GM21381 (cell line): ENCODE data around the gene DTWD1.
"Not testable (repeated sequence)": the region's sequence is repeated elsewhere in the genome, so short reads cannot be mapped to it uniquely, and the experiment has no call there.

ENCODE experiments used
- ATAC-seq: cut with Tn5 transposase; IDR thresholded peaks from one replicate; pipeline ENCODE4 v1.9.1; 2021; ENCODE audit warnings: mild to moderate bottlenecking, moderate library complexity; ENCODE audit not compliant: unreplicated experiment

Gene DTWD1

DNA sequence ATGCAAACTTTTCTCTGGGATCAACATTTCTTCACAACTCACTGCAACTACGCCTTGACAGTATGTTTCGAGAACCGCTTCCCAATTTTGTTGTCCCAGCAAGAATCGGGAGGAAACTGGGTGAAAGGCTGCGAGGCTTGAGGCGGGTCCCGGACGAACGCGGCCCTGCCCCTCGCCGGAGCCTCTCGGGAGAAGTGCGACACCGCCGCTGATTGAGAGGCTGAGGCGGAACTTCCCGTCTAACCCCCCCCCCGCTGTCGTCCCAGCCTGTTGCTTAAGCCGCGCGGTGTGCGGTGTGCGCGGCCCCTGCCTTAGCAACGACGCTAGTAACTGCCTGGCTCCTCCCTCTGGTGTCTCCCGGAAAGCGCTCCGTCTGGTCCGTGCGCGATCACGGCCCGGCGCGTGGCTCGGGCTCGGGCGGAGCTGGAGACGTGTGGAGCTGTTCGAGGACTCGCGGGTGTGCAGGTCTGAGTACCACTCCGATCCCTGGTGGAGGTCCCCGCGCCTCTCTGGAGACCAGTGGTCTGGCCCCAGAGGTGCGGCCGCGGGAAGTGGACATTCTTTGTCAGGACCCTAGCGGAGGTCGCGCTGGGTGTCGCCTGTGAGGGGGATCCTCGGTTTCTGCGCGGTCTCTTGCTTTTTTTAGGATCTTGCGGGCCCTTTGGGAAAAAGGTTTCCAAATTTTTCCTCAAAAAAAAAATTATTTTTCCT is at the start of gene DTWD1, which contains the start of gene FAM227B:
Gene DTWD1 (plus strand): TSS at position 391 of the 711 bp plus-strand sequence. CDS start 4,120 bp downstream, outside the sequence.
Gene FAM227B (minus strand): TSS at position 161 of the 711 bp plus-strand sequence. CDS start 5,647 bp downstream, outside the sequence.
- peak; percentile 99 for ATAC-seq

GRCh38 chr15:49573421-49573820 is 47.4 kb upstream of the DTWD1 start:
- no peak for ATAC-seq

DNA sequence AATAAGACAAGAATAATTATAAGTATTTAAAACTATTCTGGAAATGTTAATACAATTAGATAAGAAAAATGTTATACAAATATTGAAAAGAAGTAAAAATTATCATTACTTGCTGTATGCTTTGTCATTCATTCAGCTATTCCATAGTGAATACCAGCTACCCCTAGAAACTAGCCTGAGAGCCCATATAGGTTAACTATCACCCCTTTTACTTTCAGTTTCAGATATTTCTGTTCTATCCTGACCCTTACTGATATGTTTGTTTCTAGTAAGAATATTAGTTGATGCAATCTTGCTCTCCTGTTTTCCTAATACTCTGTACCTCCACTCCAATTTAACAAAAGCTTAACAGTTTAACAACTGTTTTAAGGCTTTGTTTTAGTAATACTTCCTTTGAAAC is 31.8 kb upstream of the DTWD1 start:
- peak; percentile 94 for ATAC-seq

GRCh38 chr15:49592829-49593316 is 28.0 kb upstream of the DTWD1 start:
- not testable (repeated sequence) for ATAC-seq

GRCh38 chr15:49604625-49605409 is 16.0 kb upstream of the DTWD1 start:
- no peak for ATAC-seq

DNA sequence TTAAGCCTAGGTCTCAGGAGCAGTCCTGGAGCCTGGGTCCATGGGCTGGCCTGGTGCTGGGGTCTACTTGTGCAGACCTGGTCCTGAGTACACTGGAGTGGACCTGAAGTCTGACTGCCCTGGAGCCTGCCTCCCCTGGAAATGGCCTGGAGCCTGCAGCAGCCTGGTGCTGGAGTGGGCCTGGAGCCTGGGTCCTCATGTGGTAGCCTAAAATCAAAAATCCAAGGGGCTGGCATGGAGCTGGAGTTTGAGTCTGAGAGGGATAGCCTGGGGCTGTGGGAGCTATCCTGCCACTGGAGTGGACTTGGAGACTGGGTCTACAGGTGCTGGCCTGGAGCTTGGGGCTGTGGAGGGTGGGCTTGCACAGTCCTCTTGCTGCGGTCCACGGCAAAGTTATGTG is 15.3 kb upstream of the DTWD1 start:
- no peak for ATAC-seq

DNA sequence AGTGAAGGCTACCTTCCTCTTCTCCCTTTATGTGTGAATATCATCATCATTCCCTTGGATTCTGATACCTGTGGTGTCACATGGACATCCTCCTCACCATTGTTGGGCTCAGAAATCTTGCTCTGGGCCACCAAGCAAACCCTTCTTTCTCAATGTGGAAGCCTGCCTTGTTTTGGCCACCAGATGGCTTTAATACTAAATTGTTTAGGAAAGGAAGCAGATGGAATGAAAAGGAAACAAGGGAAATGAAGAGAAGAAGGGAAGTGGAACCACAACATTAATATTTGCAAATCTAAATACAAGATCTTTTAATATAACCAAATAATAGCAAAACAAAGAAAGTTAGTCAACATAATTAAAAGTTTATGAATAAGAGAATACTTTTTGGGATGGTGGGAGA is 14.3 kb upstream of the DTWD1 start:
- ATAC-seq, result no peak

GRCh38 chr15:49610157-49610918 is 10.5 kb upstream of the DTWD1 start:
- no peak for ATAC-seq

- not testable (repeated sequence) for ATAC-seq
These were observed 8.6 kb upstream of the DTWD1 start for GRCh38 chr15:49612240-49612639.

DNA sequence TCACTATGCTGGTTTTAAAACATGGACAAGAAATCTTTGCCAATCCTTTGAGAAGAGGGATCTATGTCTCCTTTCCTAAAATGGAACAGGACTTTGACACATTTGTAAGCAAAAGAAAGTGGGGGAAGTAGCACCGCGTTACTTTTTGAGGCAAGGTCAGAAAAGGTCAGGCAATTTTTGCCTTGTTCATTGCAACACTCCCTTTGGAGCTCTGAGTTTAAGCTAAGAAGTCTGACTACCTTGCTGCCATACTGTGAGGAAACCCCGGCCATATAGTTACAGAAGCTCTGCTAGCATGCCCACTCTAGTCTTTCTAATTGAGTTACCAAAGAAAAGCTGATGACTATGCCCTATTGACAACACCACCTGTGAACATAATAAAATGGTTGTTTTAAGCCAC is 1.6 kb upstream of the DTWD1 start:
- no peak for ATAC-seq

DNA sequence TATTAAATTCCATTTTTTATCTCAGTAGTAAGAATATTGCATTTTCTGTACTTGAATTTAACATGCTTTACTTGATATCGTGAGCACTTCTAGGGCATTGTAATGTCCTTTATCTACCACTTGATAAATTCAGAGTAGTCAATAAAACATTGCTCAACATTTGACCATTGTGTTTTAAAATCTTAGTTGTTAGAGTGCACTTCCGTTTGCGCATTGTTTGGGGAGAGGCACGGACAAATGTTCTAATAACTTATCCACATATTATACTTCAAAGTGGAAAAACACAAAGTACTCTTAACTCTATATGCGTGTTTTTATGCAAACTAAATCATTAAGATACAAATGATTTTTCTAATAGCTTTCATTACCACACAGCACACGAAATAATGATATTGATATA is 649 bp upstream of the DTWD1 start:
- no peak for ATAC-seq

DNA sequence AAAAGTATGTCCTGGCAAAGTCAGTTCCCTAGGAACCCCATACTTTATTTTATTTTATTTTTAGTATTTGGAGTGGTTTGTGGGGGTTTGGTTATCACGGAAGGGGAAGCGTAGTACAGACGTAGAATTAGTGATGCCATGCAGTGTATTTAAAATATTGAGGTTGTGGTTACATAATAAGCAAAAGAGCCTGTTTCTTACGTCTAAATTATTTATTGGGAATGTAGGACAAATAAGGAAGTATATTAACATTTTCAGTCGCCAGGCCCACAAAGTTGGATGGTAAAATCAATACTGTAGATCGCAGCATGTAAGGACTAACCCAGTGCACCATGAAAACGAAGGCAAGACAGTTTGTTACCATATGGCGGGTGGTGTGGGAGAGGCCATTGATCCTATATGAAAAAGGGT is 558 bp downstream of the DTWD1 start:
- no peak for ATAC-seq

DNA sequence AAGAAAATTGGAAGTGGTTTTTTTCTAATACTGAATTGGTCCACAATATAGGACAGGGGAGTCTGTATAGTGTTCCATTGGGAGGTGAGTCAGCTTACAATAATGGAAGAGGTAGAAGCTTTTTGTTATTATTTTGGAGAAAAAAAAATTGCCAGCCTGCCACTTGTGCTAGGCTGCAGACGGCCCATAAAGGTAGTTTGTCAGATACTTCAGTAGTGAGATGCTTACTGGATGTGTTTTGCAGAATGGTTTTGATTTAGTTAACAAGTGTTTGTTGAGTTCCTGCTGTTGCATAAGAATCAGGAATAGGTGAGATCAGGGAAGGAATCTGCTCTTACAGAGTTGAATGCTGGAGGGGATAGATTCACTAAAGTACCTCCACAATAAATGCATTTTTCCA is 1.0 kb downstream of the DTWD1 start:
- no peak for ATAC-seq

DNA sequence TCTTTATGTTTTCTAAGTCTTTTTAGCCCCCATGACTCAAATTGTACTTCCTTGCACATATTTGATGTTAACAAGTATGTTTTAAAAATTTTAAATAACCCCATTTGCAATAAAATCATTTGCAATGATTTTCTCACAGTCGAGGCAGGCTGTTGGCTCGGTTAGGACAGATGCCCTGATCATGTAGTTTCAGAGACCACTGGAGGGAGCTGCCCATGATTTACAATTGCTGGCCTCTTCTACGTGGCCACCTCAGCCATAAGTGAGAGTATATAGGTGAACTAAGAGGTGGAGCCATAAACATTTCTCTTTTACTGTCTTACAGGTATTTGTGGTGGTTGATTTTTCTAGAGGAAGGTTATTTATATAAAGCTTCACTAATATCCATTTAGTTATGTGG is 1.7 kb downstream of the DTWD1 start:
- ATAC-seq, result no peak

- ATAC-seq, result no peak
These were observed 3.2 kb downstream of the DTWD1 start for GRCh38 chr15:49624056-49624455.

- no peak for ATAC-seq
These were observed 4.7 kb downstream of the DTWD1 start for GRCh38 chr15:49625460-49626036.

DNA sequence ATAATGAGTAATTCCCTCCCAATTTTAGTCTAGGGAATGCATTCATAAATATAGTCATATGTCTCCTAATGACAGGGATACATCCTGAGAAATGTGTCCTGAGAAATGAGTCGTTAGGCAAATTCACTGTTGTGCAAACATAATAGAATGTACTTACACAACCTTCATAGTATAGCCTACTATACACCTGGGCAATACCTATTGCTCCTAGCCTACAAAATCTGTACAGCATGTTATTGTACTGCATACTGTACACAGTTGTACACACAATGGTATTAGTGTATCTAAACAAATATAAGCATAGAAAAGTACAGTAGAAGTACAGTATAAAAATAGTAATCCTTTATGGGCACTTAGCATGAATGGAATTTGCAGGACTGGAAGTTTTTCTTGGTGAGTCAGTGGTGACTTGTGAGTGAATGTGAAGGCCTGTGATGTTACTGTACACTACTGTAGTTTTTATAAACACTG is 6.6 kb downstream of the DTWD1 start:
- ATAC-seq, result no peak

DNA sequence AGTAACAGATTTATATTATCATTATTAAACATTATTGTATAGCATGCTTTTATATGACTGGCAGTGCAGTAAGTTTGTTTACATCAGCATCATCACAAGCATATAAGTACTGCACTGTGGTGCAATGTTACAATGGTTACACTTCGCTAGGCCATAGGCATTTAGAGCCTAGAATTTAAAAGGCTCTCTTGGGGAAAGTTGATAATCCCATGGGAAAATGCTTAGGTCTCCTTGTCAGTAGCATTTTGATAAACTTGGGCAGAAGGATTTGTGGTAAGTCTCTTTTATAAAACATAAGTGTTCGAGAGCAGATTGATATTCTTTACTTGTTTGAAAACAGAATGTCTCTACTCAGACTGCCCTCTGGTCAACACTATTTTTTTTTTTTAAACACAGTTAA is 7.5 kb downstream of the DTWD1 start:
- no peak for ATAC-seq

GRCh38 chr15:49637857-49638256 is 17.0 kb downstream of the DTWD1 start:
- no peak for ATAC-seq

DNA sequence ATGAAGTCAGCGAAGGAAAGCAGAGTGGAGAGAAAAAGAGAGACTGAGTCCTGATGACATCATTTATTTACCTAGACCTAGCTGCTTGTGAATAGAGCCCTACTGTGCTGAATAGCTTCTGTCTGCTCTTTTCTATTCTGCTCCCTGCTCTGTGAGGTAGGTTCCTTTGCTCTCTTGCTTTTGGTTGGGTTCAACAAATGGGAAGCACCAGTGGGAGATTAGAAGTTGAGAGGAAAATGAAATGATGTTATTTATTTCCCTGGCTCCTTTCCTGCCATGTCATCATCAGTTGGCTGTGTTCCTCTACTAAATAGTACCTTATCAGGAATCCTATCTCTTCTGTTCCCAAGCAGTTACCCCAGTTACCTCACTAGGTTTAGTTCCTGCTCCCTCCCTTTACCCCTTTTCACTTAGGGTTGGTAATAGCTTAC is 23.5 kb downstream of the DTWD1 start:
- no peak for ATAC-seq

DNA sequence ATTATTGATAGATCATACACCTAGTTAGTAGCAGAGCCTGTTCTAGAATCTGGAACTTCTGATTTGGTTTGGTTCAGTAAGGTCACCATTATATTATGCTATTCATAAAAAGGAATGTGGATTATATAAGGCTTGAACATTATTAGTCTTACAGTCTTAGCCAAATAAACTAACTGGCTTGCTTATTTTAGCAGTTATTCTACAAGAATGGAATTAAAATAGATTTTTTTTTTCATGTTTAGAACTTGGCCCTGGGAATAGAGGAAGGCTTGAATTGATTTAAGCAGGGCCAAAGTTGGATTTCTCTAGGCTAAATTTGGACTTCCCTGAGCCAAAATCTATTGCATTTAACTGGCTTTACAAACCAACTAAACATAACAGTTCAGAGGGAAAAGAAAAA is 24.4 kb downstream of the DTWD1 start:
- no peak for ATAC-seq
